HepG2 (cell line): Measurements from ENCODE around the gene DUSP16. TPM values are rescaled to one million over a fixed set of nuclear protein-coding genes. Genes with fewer than 3 reads are reported as not detected.

ENCODE experiments used
- ATF1 ChIP-seq: IDR thresholded peaks from 2 replicates; pipeline ENCODE4 v1.6.1; 2016; ENCODE audit warnings: mild to moderate bottlenecking, control low read depth
- BHLHE40 ChIP-seq: IDR thresholded peaks from 2 replicates; pipeline ENCODE4 v1.6.1; 2011; ENCODE audit warnings: low read length, improper control_type of control experiment
- CREM ChIP-seq, 2 experiments: sonication (generic) in 1 of 2; formaldehyde crosslinking in 1 of 2; IDR thresholded peaks; 2 replicates each; pipeline versions ENCODE4 v1.4.0 to v1.6.1; 2016 to 2020; ENCODE audit warnings: antibody characterized with exemption in 1 of 2, mild to moderate bottlenecking in 1 of 2, missing genetic modification reagents in 1 of 2
- FIP1L1 ChIP-seq: fragments of 200-400 bp; formaldehyde crosslinking; IDR thresholded peaks from 2 replicates; pipeline ENCODE4 v1.6.1; 2018; ENCODE audit warnings: low read depth, mild to moderate bottlenecking, low read length, moderate library complexity, borderline replicate concordance; ENCODE audit not compliant: insufficient read depth
- GATA4 ChIP-seq: sonication (generic); IDR thresholded peaks from 2 replicates; pipeline ENCODE4 v1.6.1; 2016; ENCODE audit warnings: antibody characterized with exemption, low read depth, borderline replicate concordance
- GTF2F1 ChIP-seq: fragments of 150-350 bp; IDR thresholded peaks from 2 replicates; pipeline ENCODE4 v1.6.1; 2014; ENCODE audit warnings: low read length
- MATR3 ChIP-seq: sonication (generic); formaldehyde crosslinking; IDR thresholded peaks from 2 replicates; pipeline ENCODE4 v1.4.0; 2020; ENCODE audit warnings: missing genetic modification reagents
- TAF15 ChIP-seq: fragments of 200-400 bp; formaldehyde crosslinking; IDR thresholded peaks from one replicate; pipeline ENCODE4 v1.6.1; 2018; ENCODE audit warnings: mild to moderate bottlenecking, low read depth, low read length; ENCODE audit not compliant: poor library complexity, severe bottlenecking
- TEAD2 ChIP-seq: sonication (generic); formaldehyde crosslinking; IDR thresholded peaks from 2 replicates; pipeline ENCODE4 v1.9.0; 2021; ENCODE audit warnings: missing genetic modification reagents
- ZNF101 ChIP-seq: sonication (generic); formaldehyde crosslinking; IDR thresholded peaks from 2 replicates; pipeline ENCODE4 v1.4.0; 2020; ENCODE audit warnings: mild to moderate bottlenecking, low read depth, missing genetic modification reagents, borderline replicate concordance
- ZNF136 ChIP-seq: sonication (generic); formaldehyde crosslinking; IDR thresholded peaks from 2 replicates; pipeline ENCODE4 v1.8.1; 2022; ENCODE audit warnings: low read depth, mild to moderate bottlenecking, moderate library complexity, missing genetic modification reagents
- ZNF615 ChIP-seq: sonication (generic); formaldehyde crosslinking; IDR thresholded peaks from 2 replicates; pipeline ENCODE4 v1.5.0; 2020; ENCODE audit warnings: mild to moderate bottlenecking, missing genetic modification reagents, borderline replicate concordance
- ZNF644 ChIP-seq: IDR thresholded peaks from 2 replicates; pipeline ENCODE4 v1.6.1; 2016; ENCODE audit warnings: low read depth
- ZNF7 ChIP-seq: IDR thresholded peaks from 2 replicates; pipeline ENCODE4 v1.6.1; 2016; ENCODE audit warnings: missing biosample characterization, missing genetic modification reagents
- ZSCAN22 ChIP-seq: sonication (generic); formaldehyde crosslinking; IDR thresholded peaks from 2 replicates; pipeline ENCODE4 v1.4.0; 2020; ENCODE audit warnings: mild to moderate bottlenecking, missing genetic modification reagents
- polyA plus RNA-seq, 8 experiments: library from polyadenylated mRNA; depleted of rRNA in 3 of 8; stranded (reverse) in 7 of 8; unstranded in 1 of 8; fragments of >200 nt; fragmentation: Illumina TruSeq in 4 of 8; extraction: Trizol in 4 of 8; gene quantifications; 2 replicates each; pipeline versions ENCODE4 v1.2.1 to v1.2.3, GENCODE V29; 2011 to 2016; ENCODE audit warnings: low read depth in 4 of 8, missing spikeins in 1 of 8, mixed read lengths in 1 of 8; ENCODE audit not compliant: insufficient read depth in 1 of 8
- total RNA-seq, 5 experiments: library from RNA; depleted of rRNA; stranded (reverse); fragments of >200 nt; fragmentation: Illumina TruSeq; extraction: Trizol; gene quantifications; 2 replicates each; pipeline ENCODE4 v1.2.3, GENCODE V29; 2016; ENCODE audit warnings: low read depth in 1 of 5
- TF ChIP-seq, protein P1 (sequence below): sonication (generic); formaldehyde crosslinking; IDR thresholded peaks from 2 replicates; pipeline ENCODE4 v1.8.1; 2023; ENCODE audit warnings: missing genetic modification reagents, inconsistent platforms, borderline replicate concordance
- TF ChIP-seq, protein P2 (sequence below): sonication (generic); formaldehyde crosslinking; IDR thresholded peaks from 2 replicates; pipeline ENCODE4 v1.5.0; 2020; ENCODE audit warnings: mild to moderate bottlenecking, missing genetic modification reagents
- TF ChIP-seq, protein P3 (sequence below): sonication (generic); formaldehyde crosslinking; conservative IDR thresholded peaks from 2 replicates; pipeline ENCODE4 v1.4.0; 2020; ENCODE audit warnings: missing genetic modification reagents
- TF ChIP-seq, protein P4 (sequence below): sonication (generic); formaldehyde crosslinking; IDR thresholded peaks from 2 replicates; pipeline ENCODE4 v1.8.0; 2023; ENCODE audit warnings: mild to moderate bottlenecking, missing genetic modification reagents
- TF ChIP-seq, protein P5 (sequence below): sonication (generic); formaldehyde crosslinking; IDR thresholded peaks from 2 replicates; pipeline ENCODE4 v1.9.0; 2022; ENCODE audit warnings: missing genetic modification reagents, mild to moderate bottlenecking, borderline replicate concordance

The DUSP16 gene
- total and polyA plus RNA-seq, 2 of the 13 experiments (the other 11 are each of a cell fraction or from before 2014, with no cell fraction given): 45.7 to 46.6 TPM

DNA sequence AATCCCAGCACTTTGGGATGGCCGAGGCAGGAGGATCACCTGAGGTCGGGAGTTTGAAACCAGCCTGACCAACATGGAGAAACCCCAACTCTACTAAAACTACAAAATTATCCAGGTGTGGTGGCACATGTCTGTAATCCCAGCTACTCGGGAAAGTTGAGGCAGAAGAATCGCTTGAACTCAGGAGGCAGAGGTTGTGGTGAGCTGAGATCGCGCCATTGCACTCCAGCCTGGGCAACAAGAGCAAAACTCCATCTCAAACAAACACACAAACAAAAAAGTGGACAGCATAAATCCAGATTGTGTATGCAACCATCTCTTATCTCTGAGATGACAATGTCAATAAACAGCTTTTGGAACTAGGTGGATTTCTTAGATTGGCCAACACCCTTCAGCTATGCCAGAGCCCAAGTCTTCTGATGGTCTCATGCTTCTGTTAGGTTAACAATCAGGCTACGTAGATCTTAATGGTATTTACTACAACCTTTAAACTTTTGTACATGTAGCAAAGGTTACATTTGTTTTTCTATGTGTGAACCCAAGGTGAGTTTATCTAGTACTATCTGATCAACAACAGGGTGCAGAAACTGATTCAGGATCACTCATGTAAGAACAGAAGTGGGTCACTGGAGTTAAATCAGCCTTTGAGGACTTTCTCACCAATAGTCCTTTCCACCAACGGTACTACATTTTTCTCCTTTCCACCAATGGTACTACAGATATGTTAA, 73.7 kb downstream of the DUSP16 start (continued):
- TF ChIP-seq, protein P1, sequence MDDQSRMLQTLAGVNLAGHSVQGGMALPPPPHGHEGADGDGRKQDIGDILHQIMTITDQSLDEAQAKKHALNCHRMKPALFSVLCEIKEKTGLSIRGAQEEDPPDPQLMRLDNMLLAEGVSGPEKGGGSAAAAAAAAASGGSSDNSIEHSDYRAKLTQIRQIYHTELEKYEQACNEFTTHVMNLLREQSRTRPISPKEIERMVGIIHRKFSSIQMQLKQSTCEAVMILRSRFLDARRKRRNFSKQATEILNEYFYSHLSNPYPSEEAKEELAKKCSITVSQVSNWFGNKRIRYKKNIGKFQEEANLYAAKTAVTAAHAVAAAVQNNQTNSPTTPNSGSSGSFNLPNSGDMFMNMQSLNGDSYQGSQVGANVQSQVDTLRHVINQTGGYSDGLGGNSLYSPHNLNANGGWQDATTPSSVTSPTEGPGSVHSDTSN (CRISPR knock-in tag): no peak
- TF ChIP-seq, protein P2, sequence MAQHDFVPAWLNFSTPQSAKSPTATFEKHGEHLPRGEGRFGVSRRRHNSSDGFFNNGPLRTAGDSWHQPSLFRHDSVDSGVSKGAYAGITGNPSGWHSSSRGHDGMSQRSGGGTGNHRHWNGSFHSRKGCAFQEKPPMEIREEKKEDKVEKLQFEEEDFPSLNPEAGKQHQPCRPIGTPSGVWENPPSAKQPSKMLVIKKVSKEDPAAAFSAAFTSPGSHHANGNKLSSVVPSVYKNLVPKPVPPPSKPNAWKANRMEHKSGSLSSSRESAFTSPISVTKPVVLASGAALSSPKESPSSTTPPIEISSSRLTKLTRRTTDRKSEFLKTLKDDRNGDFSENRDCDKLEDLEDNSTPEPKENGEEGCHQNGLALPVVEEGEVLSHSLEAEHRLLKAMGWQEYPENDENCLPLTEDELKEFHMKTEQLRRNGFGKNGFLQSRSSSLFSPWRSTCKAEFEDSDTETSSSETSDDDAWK (CRISPR knock-in tag): no peak
- TF ChIP-seq BHLHE40 (no peak), MATR3 (CRISPR knock-in tag) (no peak), ZNF7 (CRISPR knock-in tag) (no peak), GTF2F1 (no peak), FIP1L1 (no peak), ATF1 (CRISPR knock-in tag) (no peak), TAF15 (no peak), ZNF101 (CRISPR knock-in tag) (no peak), GATA4 (peak; percentile 60; the same call in 1 of the 2 replicates), TEAD2 (CRISPR knock-in tag) (no peak), ZNF644 (CRISPR knock-in tag) (0 out of 2 replicates have a peak, but pooled peaks have one; percentile 53), ZSCAN22 (no peak), CREM (IDR thresholded peaks at IDR 0.05) (peak; percentile 71; the same call in 1 of the 2 replicates), CREM (CRISPR knock-in tag; IDR thresholded peaks at IDR 0.05) (no peak), ZNF136 (CRISPR knock-in tag) (0 out of 2 replicates have a peak, but pooled peaks have one; percentile 47), ZNF615 (no peak)
- TF ChIP-seq, protein P3, sequence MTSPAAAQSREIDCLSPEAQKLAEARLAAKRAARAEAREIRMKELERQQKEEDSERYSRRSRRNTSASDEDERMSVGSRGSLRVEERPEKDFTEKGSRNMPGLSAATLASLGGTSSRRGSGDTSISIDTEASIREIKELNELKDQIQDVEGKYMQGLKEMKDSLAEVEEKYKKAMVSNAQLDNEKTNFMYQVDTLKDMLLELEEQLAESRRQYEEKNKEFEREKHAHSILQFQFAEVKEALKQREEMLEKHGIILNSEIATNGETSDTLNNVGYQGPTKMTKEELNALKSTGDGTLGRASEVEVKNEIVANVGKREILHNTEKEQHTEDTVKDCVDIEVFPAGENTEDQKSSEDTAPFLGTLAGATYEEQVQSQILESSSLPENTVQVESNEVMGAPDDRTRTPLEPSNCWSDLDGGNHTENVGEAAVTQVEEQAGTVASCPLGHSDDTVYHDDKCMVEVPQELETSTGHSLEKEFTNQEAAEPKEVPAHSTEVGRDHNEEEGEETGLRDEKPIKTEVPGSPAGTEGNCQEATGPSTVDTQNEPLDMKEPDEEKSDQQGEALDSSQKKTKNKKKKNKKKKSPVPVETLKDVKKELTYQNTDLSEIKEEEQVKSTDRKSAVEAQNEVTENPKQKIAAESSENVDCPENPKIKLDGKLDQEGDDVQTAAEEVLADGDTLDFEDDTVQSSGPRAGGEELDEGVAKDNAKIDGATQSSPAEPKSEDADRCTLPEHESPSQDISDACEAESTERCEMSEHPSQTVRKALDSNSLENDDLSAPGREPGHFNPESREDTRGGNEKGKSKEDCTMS (CRISPR knock-in tag): no peak
- TF ChIP-seq, protein P4, sequence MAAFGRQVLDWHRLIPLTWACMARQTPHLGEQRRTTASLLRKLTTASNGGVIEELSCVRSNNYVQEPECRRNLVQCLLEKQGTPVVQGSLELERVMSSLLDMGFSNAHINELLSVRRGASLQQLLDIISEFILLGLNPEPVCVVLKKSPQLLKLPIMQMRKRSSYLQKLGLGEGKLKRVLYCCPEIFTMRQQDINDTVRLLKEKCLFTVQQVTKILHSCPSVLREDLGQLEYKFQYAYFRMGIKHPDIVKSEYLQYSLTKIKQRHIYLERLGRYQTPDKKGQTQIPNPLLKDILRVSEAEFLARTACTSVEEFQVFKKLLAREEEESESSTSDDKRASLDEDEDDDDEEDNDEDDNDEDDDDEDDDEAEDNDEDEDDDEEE (CRISPR knock-in tag): no peak
- TF ChIP-seq, protein P5, sequence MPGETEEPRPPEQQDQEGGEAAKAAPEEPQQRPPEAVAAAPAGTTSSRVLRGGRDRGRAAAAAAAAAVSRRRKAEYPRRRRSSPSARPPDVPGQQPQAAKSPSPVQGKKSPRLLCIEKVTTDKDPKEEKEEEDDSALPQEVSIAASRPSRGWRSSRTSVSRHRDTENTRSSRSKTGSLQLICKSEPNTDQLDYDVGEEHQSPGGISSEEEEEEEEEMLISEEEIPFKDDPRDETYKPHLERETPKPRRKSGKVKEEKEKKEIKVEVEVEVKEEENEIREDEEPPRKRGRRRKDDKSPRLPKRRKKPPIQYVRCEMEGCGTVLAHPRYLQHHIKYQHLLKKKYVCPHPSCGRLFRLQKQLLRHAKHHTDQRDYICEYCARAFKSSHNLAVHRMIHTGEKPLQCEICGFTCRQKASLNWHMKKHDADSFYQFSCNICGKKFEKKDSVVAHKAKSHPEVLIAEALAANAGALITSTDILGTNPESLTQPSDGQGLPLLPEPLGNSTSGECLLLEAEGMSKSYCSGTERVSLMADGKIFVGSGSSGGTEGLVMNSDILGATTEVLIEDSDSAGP: no peak
